Mesenchymal stem cell (in vitro differentiated cells and primary cell): ENCODE measurements around the gene SIVA1.
A peak's percentile ranks its signal among the peaks of the same experiment; 100 is the strongest.

Experiments used
- DNase-seq: peaks from one replicate; pipeline ENCODE4 v3.0.0-alpha.2; 2013
- H2AFZ ChIP-seq: one replicate; pipeline ENCODE4 v1.6.1; 2013; ENCODE audit warnings: low read depth, mild to moderate bottlenecking, control low read depth, inconsistent platforms, low read length, moderate library complexity
- H2AK5ac ChIP-seq: 2 replicates; pipeline ENCODE4 v1.6.1; 2013; ENCODE audit warnings: low read length, moderate library complexity, mild to moderate bottlenecking, inconsistent platforms; ENCODE audit not compliant: severe bottlenecking
- H2BK120ac ChIP-seq: one replicate; pipeline ENCODE4 v1.6.1; 2013; ENCODE audit warnings: low read depth, mild to moderate bottlenecking, inconsistent platforms, low read length, moderate library complexity
- H2BK12ac ChIP-seq, 2 experiments: one replicate each; pipeline ENCODE4 v1.6.1; 2013; ENCODE audit warnings: inconsistent platforms in 2 of 2, low read length in 2 of 2, mild to moderate bottlenecking in 2 of 2, moderate library complexity in 2 of 2, control low read depth in 1 of 2
- H2BK15ac ChIP-seq: one replicate; pipeline ENCODE4 v1.6.1; 2013; ENCODE audit warnings: mild to moderate bottlenecking, low read depth, inconsistent platforms; ENCODE audit not compliant: poor library complexity, severe bottlenecking
- H2BK5ac ChIP-seq: 2 replicates; pipeline ENCODE4 v1.6.1; 2013; ENCODE audit warnings: low read depth, mild to moderate bottlenecking, low read length, control low read depth, inconsistent platforms; ENCODE audit not compliant: poor library complexity, severe bottlenecking
- H3K14ac ChIP-seq, 2 experiments: one replicate each; pipeline ENCODE4 v1.6.1; 2013; ENCODE audit warnings: inconsistent platforms in 2 of 2, low read length in 2 of 2, control low read depth in 1 of 2, mild to moderate bottlenecking in 1 of 2, moderate library complexity in 1 of 2
- H3K18ac ChIP-seq, 2 experiments: one replicate each; pipeline ENCODE4 v1.6.1; 2013; ENCODE audit warnings: inconsistent platforms in 2 of 2, low read length in 2 of 2, control low read depth in 1 of 2, low read depth in 1 of 2, mild to moderate bottlenecking in 1 of 2
- H3K23ac ChIP-seq, 2 experiments: one replicate each; pipeline ENCODE4 v1.6.1; 2013; ENCODE audit warnings: inconsistent platforms in 2 of 2, low read length in 2 of 2, mild to moderate bottlenecking in 2 of 2, moderate library complexity in 2 of 2, control low read depth in 1 of 2
- H3K27ac ChIP-seq: 2 replicates; pipeline ENCODE4 v1.5.1; 2013; ENCODE audit warnings: mild to moderate bottlenecking, moderate library complexity, low read length, control low read depth, inconsistent platforms; ENCODE audit not compliant: poor library complexity, severe bottlenecking
- H3K27me3 ChIP-seq, 2 experiments: 2 replicates each; pipeline versions ENCODE4 v1.6.1 to v1.7.0; 2013; ENCODE audit warnings: low read length in 2 of 2, mild to moderate bottlenecking in 2 of 2, moderate library complexity in 2 of 2, control low read depth in 1 of 2, inconsistent platforms in 1 of 2; ENCODE audit not compliant: control insufficient read depth in 1 of 2, insufficient read depth in 1 of 2
- H3K36me3 ChIP-seq, 2 experiments: 2 replicates each; pipeline versions ENCODE4 v1.6.1 to v1.7.0; 2013; ENCODE audit warnings: low read length in 2 of 2, control low read depth in 1 of 2, inconsistent platforms in 1 of 2, low read depth in 1 of 2, mild to moderate bottlenecking in 1 of 2; ENCODE audit not compliant: insufficient read depth in 2 of 2, control insufficient read depth in 1 of 2
- H3K4ac ChIP-seq, 2 experiments: one replicate each; pipeline ENCODE4 v1.6.1; 2013; ENCODE audit warnings: inconsistent platforms in 2 of 2, low read length in 2 of 2, mild to moderate bottlenecking in 2 of 2, moderate library complexity in 2 of 2, control low read depth in 1 of 2, low read depth in 1 of 2
- H3K4me1 ChIP-seq: 2 replicates; pipeline ENCODE4 v1.6.1; 2013; ENCODE audit warnings: low read depth, low read length, control low read depth; ENCODE audit not compliant: control insufficient read depth, insufficient read depth
- H3K4me2 ChIP-seq: 2 replicates; pipeline ENCODE4 v1.6.1; 2013; ENCODE audit warnings: low read length, mild to moderate bottlenecking, inconsistent platforms; ENCODE audit not compliant: poor library complexity, severe bottlenecking
- H3K4me3 ChIP-seq, 2 experiments: 2 replicates each; pipeline versions ENCODE4 v1.5.1 to v1.7.0; 2013; ENCODE audit warnings: low read length in 2 of 2, mild to moderate bottlenecking in 2 of 2, control low read depth in 1 of 2, low read depth in 1 of 2; ENCODE audit not compliant: insufficient read depth in 1 of 2
- H3K79me1 ChIP-seq: replicated peaks from 2 replicates; pipeline ENCODE4 v1.6.1; 2013; ENCODE audit warnings: mild to moderate bottlenecking, control low read depth, low read length, inconsistent platforms; ENCODE audit not compliant: poor library complexity, severe bottlenecking
- H3K9ac ChIP-seq: 2 replicates; pipeline ENCODE4 v1.7.0; 2013; ENCODE audit warnings: mild to moderate bottlenecking, low read length, moderate library complexity
- H3K9me3 ChIP-seq: 2 replicates; pipeline ENCODE4 v1.7.0; 2013; ENCODE audit warnings: mild to moderate bottlenecking, low read length; ENCODE audit not compliant: control insufficient read depth
- H4K8ac ChIP-seq: one replicate; pipeline ENCODE4 v1.6.1; 2013; ENCODE audit warnings: inconsistent platforms, mild to moderate bottlenecking, low read length, moderate library complexity
- H4K91ac ChIP-seq: one replicate; pipeline ENCODE4 v1.6.1; 2013; ENCODE audit warnings: mild to moderate bottlenecking, low read length, inconsistent platforms
- WGBS: methylation state at CpG from one replicate; pipeline ENCODE4 v1.1.7; 2013; ENCODE audit warnings: mixed read lengths; 5-methylcytosine and 5-hydroxymethylcytosine counted together

Gene SIVA1

GRCh38 chr14:104730487-104730886 is 22.5 kb upstream of the SIVA1 start:
- peaks cover 14% of the 10 kb centered on the region for H3K4me1 ChIP-seq
- no peaks in the 10 kb centered on the region for H3K9me3 ChIP-seq
- no peak overlapping the region for H2BK12ac ChIP-seq
- no peak overlapping the region for H2BK15ac ChIP-seq
- H3K14ac ChIP-seq: no peak overlapping the region
- no peak for DNase-seq
- H3K9ac ChIP-seq: no peak overlapping the region
- H3K27me3 ChIP-seq: peaks cover 13 to 29% of the 10 kb centered on the region in 2 experiments
- H4K8ac ChIP-seq: no peak overlapping the region
- no peak overlapping the region for H2AFZ ChIP-seq
- no peak overlapping the region for H2AK5ac ChIP-seq
- no peak overlapping the region for H3K18ac ChIP-seq
- no peak overlapping the region for H4K91ac ChIP-seq
- no peaks in the 10 kb centered on the region for H3K79me1 ChIP-seq
- no peak overlapping the region for H2BK5ac ChIP-seq
- H2BK120ac ChIP-seq: no peak overlapping the region
- no peaks in the 10 kb centered on the region for H3K36me3 ChIP-seq
- no peak overlapping the region for H3K23ac ChIP-seq
- WGBS: 80% methylated on average over 3 of the region's 5 CpGs
- no peak overlapping the region for H3K27ac ChIP-seq
- H3K4ac ChIP-seq: no peak overlapping the region
- H3K4me2 ChIP-seq: no peak overlapping the region
- no peak overlapping the region for H3K4me3 ChIP-seq

GRCh38 chr14:104731320-104732294 is 21.3 kb upstream of the SIVA1 start:
- Histone ChIP-seq H2BK5ac (no peak overlapping the region), H3K27me3 (peaks cover 13 to 22% of the 10 kb centered on the region in 2 experiments), H2BK120ac (no peak overlapping the region), H3K9me3 (no peaks in the 10 kb centered on the region), H3K23ac (no peak overlapping the region), H3K27ac (no peak overlapping the region), H4K8ac (no peak overlapping the region), H2AFZ (no peak overlapping the region), H2BK12ac (peak overlapping the region in 1 of 2 experiments; percentile 55), H3K4me3 (no peak overlapping the region), H3K4me1 (peaks cover 14% of the 10 kb centered on the region), H3K4ac (no peak overlapping the region), H2BK15ac (peak overlapping the region; percentile 60), H3K18ac (peak overlapping the region in 1 of 2 experiments; percentile 29), H3K4me2 (no peak overlapping the region), H3K36me3 (no peaks in the 10 kb centered on the region), H4K91ac (peak overlapping the region; percentile 28), H2AK5ac (no peak overlapping the region), H3K79me1 (no peaks in the 10 kb centered on the region), H3K9ac (no peak overlapping the region), H3K14ac (no peak overlapping the region)
- WGBS: 87% methylated on average over 18 of the region's 18 CpGs
- DNase-seq: peak; percentile 31

GRCh38 chr14:104732355-104732804 is 20.6 kb upstream of the SIVA1 start:
- H3K14ac ChIP-seq: no peak overlapping the region
- H3K4me1 ChIP-seq: peaks cover 12% of the 10 kb centered on the region
- H3K4me3 ChIP-seq: no peak overlapping the region
- no peak overlapping the region for H3K9ac ChIP-seq
- WGBS: 91% methylated on average over 14 of the region's 14 CpGs
- no peaks in the 10 kb centered on the region for H3K79me1 ChIP-seq
- H3K23ac ChIP-seq: no peak overlapping the region
- H4K8ac ChIP-seq: no peak overlapping the region
- H2BK120ac ChIP-seq: peak overlapping the region; percentile 36
- no peak overlapping the region for H2BK5ac ChIP-seq
- peak overlapping the region in 1 of 2 experiments; percentile 70 for H3K4ac ChIP-seq
- peak overlapping the region in 1 of 2 experiments; percentile 55 for H2BK12ac ChIP-seq
- DNase-seq: no peak
- H4K91ac ChIP-seq: peak overlapping the region; percentile 41
- no peak overlapping the region for H2BK15ac ChIP-seq
- no peak overlapping the region for H2AFZ ChIP-seq
- peaks cover 12 to 15% of the 10 kb centered on the region in 2 experiments for H3K27me3 ChIP-seq
- no peak overlapping the region for H3K27ac ChIP-seq
- H3K4me2 ChIP-seq: no peak overlapping the region
- no peaks in the 10 kb centered on the region for H3K9me3 ChIP-seq
- no peaks in the 10 kb centered on the region for H3K36me3 ChIP-seq
- H3K18ac ChIP-seq: peak overlapping the region; percentile 9 to 25
- H2AK5ac ChIP-seq: no peak overlapping the region

- Histone ChIP-seq H3K79me1 (no peaks in the 10 kb centered on the region), H3K4me3 (no peak overlapping the region), H3K4ac (no peak overlapping the region), H3K14ac (peak overlapping the region in 1 of 2 experiments; percentile 57), H3K27me3 (peaks cover 4 to 10% of the 10 kb centered on the region in 2 experiments), H2BK15ac (peak overlapping the region; percentile 21), H3K4me2 (no peak overlapping the region), H3K18ac (peak overlapping the region in 1 of 2 experiments; percentile 64), H2BK5ac (no peak overlapping the region), H2BK12ac (peak overlapping the region in 1 of 2 experiments; percentile 56), H3K9ac (no peak overlapping the region), H3K9me3 (no peaks in the 10 kb centered on the region), H3K36me3 (no peaks in the 10 kb centered on the region), H2AK5ac (no peak overlapping the region), H4K91ac (peak overlapping the region; percentile 53), H3K27ac (no peak overlapping the region), H4K8ac (no peak overlapping the region), H3K4me1 (peaks cover 12% of the 10 kb centered on the region), H2BK120ac (no peak overlapping the region), H3K23ac (no peak overlapping the region), H2AFZ (no peak overlapping the region)
- DNase-seq: no peak
- 91% methylated on average over 23 of the region's 23 CpGs for WGBS
Observed at GRCh38 chr14:104732931-104733681, 19.8 kb upstream of the SIVA1 start.
